NCI-H510A (cell line): ENCODE measurements around the gene OBP2A.
A peak's percentile ranks its signal among the peaks of the same experiment; 100 is the strongest.
"Not testable (repeated sequence)": the region's sequence is repeated elsewhere in the genome, so short reads cannot be mapped to it uniquely, and the experiment has no call there.

Source experiments
- DNase-seq: peaks from one replicate; lab custom pipeline; 2025; lab: John Stamatoyannopoulos, UW

Gene OBP2A

GRCh38 chr9:135545646-135546176, at the start of gene OBP2A:
OBP2A (plus strand) TSS chr9:135546126; CDS start chr9:135546181, 55 bp downstream.
- not testable (repeated sequence) for DNase-seq

GRCh38 chr9:135498381-135499126, 47.4 kb upstream of the OBP2A start:
- DNase-seq, result no peak

DNA sequence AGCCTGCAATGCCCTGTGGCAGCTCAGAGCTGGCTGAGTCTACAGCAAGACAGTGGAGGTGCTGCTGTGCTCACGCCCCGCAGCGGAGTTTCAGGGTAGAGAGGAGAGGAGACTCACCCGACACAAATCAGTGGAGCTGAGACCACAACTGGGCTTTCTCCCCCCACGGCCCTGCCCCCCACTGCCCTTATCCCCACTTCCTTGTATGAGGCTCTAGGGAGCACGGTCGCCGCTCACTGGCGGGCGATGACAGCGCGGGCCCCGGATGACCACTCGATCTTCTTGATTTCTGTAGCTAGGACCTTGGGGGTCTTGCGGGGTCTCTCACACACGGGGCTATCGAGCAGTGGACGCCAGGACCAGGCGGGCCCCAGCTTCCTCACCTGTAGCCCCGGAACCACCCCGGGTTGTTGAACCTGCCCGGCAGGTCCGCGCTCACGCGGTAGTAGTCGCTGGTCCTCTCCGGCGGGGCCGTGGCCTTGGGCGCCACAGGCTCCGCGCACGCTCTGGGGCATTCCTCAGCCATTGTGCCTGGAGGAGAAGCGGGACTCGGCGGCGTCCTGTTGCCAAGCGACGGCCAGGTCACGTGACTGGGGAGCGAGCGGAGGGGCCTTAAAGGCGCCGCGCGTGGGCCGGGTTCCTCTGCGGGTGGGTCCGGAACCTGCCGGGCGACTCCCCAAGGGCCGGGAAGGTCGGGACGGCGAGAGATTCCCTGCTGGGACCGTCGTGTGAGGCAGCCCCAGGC, 46.4 kb upstream of the OBP2A start:
- peak; percentile 78 for DNase-seq

DNA sequence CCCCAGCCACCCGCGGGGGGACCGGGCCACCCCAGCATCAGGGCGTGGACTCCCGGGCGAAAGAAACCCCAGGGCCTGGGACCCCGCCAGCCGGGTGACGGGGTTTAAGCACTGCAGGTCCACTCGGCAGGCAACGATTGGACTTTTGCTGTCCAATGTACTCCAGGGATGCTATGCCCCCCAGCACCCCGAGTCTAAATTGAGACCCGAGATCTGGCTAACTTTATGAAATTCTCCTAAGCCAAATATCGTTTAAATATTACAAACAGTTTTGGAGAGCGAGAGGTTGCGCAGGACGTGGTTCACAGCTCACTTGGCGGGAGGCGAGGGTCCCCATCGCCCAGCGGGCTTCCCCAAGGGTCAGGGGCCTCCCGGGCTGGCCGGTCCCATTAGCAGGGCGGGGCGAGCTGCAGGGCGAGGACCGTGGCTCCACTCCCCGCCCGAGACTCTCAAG, 45.8 kb upstream of the OBP2A start:
- DNase-seq, result no peak

- DNase-seq, result peak; percentile 80
Observed at GRCh38 chr9:135500525-135501260, 45.2 kb upstream of the OBP2A start, which contains the start of gene MRPS2. MRPS2 (plus strand) TSS chr9:135500682; CDS start chr9:135500711, 29 bp downstream.

DNA sequence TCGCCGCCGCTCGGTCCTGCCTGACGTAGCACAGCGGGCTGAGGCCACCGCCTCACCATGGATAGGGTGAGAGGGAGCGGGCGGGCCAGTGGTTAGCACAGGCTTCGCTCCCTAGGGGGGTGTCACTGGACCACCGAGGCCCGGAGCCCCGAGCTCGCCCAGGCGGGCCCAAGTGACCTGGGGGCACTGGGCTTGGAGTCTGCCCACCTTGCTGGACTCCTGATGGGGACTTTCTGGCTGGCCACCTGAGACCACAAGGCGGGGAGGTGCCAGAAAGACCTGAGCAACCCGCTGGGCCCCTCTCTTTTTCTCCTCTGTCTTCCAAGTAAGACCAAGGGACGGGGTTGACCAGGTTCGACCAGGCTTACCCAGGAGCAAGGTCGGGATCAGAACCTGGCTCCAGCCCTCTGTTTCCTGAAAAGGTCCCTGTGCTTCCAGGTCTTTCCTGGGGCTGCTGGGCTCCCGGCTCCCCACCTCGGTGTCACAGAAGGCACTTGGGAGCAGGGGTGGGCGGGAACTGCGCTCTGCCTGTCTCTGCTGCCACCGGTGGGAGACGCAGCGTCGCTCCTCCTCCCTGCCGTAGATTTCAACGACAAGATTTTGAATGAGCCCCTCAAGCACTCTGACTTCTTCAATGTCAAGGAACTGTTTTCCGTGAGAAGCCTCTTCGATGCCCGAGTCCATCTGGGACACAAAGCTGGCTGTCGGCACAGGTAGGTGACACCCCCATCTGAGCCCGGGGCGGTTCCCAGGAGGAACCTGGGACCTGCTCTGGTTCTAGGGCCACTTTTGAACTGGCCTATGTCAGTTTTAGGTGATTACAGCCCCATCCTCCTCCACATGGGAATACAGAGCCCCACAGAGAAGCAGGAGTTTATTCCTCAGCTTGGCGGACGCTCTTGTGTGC, 44.4 kb upstream of the OBP2A start:
- DNase-seq, result peak; percentile 66

DNA sequence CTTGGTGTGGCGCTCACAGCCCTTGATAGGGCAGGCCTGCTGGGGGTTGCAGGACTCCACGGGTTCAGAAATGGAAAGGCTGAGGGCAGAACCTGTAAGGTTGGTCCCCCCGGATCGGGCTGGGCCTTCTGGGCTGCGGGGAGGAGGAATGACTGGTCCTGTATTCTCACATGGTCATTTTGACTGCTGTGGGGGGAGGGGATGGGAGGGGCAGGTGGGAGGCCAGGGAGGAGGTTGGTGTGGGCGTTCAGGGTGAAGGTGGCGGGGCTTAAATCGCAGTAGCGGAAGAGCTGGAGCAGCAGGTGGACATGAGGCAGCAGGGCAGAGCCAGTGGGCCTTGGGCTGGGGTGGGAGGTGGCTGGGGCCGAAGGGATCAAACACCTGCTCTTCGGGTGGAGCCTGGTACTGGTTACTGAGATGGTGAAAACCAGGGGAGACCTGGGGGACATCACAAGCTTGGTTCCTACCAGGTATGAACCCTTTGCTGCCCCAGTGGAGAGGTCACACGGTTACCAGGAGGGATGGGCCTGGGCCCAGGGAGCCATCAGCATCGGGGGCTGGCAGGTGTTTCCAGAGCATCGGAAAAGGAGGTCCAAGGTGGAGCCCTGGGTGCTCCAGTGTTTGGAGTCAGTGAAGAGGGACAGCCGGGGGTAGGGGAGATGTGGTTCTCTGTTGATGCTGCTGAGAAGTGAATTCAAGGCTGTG, 43.6 kb upstream of the OBP2A start:
- DNase-seq, result no peak

GRCh38 chr9:135502873-135503321, 43.0 kb upstream of the OBP2A start:
- no peak for DNase-seq

- no peak for DNase-seq
Observed at GRCh38 chr9:135503371-135504261, 42.3 kb upstream of the OBP2A start.

- peak; percentile 15 for DNase-seq
Observed at GRCh38 chr9:135504262-135505243, 41.4 kb upstream of the OBP2A start.

DNA sequence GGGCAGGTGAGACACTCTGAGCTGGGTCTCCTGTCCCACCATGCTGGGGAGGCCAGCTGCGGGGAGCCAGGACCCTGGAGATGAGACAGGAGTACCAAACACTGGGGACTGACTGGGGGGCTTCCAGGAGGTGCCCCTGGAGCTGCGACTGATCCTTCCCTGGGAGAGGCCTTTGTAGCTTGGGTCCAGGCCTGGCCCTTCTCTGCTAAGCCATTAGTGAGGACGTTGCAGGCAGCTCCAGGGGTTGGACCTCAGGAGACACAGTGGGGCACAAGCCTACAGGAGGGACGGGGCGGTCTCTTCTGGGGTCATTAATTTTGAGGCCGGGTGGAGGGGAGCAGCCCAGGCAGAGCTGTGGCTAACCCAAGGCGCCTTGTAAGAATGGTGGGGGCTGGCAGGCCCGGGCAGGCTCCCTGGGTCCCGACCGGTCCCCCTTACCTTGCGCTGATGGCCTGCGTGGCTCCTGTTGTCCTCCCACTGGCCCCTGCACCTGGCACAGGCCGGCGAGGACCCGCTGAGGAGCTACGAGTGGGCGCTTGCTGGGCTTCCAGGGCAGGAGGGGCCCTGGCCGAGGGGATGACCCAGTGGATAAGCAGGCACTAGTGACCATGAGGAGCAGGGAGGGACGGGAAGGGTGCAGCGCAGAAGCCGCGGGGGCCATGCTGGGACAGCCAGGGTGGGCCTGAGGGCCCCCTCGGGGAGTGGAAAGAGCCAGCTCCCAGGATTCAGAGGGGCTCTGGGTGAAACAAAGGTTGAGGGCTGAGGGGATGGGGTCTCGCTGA, 40.3 kb upstream of the OBP2A start:
- DNase-seq, result no peak

- DNase-seq, result no peak
Observed at GRCh38 chr9:135506327-135507103, 39.4 kb upstream of the OBP2A start.

- no peak for DNase-seq
Observed at GRCh38 chr9:135507104-135508035, 38.6 kb upstream of the OBP2A start.

- no peak for DNase-seq
Observed at GRCh38 chr9:135508211-135508820, 37.6 kb upstream of the OBP2A start.

GRCh38 chr9:135509458-135509857, 36.5 kb upstream of the OBP2A start:
- no peak for DNase-seq
